NCI-H524 treated with DMSO at 0.1 percent for 48 hours (cell line): ENCODE results near the gene HK2.
A peak's percentile ranks its signal among the peaks of the same experiment; 100 is the strongest.
"Not testable (repeated sequence)": the region's sequence is repeated elsewhere in the genome, so short reads cannot be mapped to it uniquely, and the experiment has no call there.

Experiments used
- DNase-seq: peaks from one replicate; lab custom pipeline; 2025; lab: John Stamatoyannopoulos, UW

Gene HK2

DNA sequence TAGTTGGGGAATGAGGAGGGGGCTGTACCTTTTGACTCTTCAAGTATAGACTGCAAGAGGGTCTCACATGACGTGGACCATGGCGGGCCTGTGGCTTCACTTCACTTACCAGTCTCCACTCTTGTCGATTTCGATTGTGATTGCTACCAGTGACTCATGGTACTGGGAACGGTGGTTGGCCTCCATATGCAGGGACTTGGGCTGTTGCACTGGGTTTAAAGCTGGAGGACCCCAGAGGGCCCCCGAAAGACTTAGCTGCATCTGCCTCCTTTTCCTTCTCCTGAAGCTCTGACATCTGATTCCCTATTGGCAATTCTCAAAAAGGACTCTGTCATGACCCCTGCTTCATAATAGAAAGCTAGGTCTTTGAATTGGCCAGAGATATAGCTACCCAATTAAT is 43.4 kb downstream of the HK2 start:
- DNase-seq = no peak

DNA sequence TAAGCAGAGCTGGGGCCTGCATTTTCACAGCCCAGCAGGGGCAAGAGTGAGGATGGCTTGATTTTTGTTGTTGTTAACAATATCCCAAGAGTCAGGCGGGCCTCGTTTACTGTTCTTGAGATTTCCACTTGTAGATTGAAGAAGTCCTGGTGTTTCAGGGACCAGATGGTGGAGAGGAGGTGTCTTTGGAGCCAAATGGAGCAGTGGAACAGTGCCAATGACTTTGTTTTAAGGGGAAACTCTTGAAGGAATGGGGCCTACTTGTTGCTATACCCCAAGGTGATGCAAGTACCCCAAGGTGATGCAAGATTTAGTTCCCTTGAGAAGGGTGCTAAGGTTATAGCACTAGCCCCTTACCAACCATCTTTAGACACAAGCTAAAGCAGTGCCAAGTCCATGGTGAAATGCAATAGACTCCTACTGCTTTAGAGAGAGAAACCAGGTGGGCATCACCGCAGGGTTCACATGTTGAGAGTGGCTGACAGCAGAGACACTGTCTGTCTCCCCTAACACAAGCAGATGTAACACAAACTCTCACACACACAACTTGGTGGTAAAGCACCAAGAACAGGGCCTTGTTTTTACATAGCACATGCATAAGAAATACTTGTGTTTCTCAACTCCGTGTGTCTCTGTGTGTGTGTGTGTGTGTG is 44.0 kb downstream of the HK2 start:
- peak; percentile 12 for DNase-seq

- no peak for DNase-seq
Observed at GRCh38 chr2:74878551-74878950, 44.6 kb downstream of the HK2 start.

GRCh38 chr2:74880054-74880728 is 46.3 kb downstream of the HK2 start:
- no peak for DNase-seq

DNA sequence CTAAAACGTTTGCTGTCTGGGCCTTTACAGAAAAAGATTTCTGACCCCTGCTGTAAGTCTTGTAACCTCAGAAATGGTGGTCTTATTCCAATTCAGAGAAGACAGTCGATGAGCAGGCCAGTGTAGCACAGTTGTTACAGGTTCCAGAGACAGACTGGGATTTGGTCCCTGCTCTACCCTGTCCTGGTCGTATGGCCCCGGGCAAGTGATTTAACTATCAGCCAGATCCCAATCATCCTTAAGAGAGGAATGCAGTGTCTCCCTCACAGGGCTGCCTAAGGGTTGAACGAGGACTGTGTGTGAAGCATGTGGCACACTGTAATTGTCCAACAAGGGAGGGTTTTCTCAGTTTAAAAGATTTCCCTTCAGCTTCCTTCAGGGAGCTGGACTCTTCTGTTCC is 47.2 kb downstream of the HK2 start:
- no peak for DNase-seq

DNA sequence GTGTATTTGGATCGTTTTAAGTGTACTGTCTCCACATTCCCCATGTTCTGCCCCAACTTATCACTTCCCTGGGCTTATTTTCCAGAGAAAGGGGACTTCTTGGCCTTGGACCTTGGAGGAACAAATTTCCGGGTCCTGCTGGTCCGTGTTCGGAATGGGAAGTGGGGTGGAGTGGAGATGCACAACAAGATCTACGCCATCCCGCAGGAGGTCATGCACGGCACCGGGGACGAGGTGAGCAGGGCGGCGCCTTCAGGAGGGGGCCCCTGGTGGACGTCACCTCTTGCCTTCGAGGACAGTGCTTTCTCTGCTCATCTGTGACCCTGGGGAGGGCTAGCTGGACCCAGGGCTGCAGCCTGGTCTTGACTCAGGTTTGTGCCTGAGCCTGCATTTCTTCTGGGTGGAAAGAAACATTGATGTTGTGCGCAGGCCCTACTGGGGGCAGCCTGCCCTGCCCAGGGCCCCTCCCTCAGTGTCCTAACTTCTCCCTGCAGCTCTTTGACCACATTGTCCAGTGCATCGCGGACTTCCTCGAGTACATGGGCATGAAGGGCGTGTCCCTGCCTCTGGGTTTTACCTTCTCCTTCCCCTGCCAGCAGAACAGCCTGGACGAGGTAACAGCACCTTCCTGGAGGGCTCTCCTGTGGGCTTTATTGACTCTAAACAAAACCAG is 47.8 kb downstream of the HK2 start:
- no peak for DNase-seq

- DNase-seq = no peak
Observed at GRCh38 chr2:74882299-74882687, 48.4 kb downstream of the HK2 start.

DNA sequence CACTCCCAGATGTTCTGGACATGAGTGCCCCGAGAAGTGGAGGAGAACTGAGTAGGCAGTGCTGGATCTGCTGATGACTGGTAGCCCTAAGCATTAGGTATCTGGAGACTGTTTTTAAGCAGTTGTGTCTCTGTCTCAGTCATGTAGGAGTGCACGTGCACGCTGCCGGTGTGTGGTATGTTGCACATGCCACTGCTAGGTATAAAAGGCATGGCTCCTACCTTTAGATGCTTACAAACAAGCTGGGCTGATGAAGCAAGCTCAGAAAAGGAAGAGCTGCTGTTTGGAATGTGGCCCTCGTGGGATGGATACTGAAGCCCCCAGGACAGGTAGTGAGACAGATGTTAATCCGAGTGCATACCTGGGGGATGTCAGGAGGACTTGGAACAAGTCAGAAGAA is 49.1 kb downstream of the HK2 start:
- no peak for DNase-seq

DNA sequence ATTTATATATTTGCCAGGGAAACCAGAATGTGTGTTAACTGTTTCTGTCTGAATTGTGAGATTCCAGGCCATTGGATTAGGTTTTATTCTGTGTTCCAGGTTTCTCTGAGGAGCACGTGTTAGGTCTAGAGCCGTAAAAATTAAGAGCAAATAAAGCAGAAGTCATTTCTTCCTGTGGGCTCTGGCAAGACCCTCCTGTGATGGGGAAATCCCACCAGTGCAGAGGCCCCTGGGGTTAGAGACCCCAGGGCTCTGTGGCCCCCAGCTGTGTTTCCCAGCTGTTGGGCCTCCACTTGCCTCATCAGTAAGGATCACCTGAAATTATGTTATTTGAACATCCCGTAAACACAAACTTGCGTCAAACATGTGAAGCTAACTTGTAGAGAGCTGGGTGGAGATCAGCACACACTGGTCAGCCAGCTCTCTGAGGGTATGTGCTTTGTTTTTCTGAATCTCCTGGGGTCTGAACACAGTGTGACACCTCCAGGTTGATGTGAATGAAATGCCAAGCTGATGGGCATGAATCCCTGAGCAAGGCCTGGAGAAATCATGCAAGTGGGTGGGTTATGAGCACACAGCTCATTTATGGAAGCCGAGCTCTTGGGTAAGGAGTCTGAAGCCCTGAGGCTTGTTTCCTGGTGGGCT is 50.3 kb downstream of the HK2 start:
- no peak for DNase-seq

GRCh38 chr2:74884866-74885265 is 50.9 kb downstream of the HK2 start:
- DNase-seq = no peak

DNA sequence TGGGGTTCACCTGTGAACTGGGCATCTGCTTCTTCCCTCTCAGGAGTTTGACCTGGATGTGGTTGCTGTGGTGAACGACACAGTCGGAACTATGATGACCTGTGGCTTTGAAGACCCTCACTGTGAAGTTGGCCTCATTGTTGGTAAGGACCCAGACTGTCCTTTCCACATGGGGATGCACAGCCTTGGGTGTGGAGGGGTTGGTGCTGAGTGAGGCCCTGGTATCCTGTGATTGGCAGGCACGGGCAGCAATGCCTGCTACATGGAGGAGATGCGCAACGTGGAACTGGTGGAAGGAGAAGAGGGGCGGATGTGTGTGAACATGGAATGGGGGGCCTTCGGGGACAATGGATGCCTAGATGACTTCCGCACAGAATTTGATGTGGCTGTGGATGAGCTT is 52.3 kb downstream of the HK2 start:
- DNase-seq = no peak

DNA sequence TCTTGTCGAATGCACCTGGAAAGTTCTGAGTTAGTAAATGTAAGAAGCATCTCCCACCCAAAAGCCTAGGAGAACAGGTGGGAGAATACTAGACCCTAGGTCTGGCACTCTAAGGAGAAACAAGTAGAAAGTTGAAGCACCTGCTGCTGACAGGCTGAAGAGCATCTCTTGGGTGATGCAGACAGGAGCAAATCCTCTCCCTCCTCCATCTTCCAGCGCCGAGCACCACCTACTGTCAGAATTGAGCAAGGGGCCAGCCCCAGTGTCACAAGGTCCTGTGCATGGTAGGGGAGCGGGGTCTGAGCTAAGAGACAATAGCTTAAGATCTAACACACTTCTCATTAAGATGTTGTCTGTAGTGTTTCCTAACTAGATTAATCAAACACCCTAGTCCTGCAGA is 52.9 kb downstream of the HK2 start:
- DNase-seq = no peak

- no peak for DNase-seq
Observed at GRCh38 chr2:74887445-74887951, 53.6 kb downstream of the HK2 start.

DNA sequence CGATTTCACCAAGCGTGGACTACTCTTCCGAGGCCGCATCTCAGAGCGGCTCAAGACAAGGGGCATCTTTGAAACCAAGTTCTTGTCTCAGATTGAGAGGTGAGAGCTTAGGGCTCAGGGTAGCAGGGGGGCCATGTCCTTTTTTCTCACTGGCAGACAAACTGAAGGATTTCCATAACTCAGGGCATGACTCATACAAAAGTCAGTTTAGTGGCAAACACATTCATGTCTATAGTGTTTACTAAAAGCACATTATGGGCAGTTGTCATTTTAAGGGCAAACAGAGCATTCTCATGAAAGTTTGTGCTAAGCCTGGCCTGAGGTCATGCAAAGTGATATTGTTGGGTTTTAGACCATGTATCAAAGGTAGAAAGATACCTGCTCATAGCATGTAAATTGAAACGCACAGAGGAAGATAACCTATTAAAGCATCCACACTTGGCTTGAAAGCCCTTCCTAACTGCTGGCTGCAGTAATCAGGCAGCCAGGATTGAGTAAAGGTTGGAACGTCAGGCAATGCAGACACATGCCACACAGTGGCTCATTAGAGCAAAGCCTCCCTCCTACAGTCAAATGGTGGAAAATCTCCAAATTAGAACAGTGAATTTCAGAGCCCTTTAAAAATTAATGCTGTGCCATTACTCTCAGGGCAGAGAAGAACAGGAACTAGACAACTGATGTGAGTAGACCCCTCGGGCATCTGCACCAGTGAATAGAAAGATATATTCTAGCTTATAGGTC is 54.2 kb downstream of the HK2 start:
- no peak for DNase-seq

GRCh38 chr2:74889159-74889558 is 55.2 kb downstream of the HK2 start:
- DNase-seq = no peak

GRCh38 chr2:74890711-74891110 is 56.8 kb downstream of the HK2 start:
- no peak for DNase-seq

DNA sequence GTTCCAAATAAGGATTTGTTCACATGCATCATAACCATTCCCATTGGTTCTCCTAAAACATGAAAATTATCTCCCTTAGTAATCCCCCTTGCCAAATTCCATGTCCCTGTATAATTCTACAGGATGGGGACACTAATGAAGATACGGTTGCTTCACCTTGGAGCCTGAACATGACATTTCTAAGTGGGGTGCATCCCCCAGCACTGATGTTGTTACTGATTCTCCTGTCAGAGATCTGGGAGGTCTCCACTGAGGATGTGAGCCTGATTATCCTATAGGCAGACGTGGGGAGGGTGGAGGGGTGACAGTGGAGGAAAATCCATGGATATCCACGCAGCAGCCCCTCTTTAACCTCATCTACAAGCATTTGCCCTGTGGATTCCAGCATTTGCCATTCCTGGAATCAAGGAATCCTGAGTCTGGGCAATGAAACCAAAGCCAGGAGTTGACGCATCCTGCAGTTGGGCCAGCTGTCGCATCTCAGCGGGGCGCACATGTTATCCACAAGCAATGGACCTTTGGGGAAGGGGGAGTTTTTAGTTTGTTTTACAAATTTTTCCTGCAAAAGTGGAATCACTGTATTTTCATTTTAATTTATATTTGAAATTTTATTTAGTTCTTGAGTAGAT is 57.3 kb downstream of the HK2 start:
- no peak for DNase-seq

GRCh38 chr2:74891816-74892215 is 57.9 kb downstream of the HK2 start:
- not testable (repeated sequence) for DNase-seq

- DNase-seq = no peak
Observed at GRCh38 chr2:74892609-74893008, 58.7 kb downstream of the HK2 start.

DNA sequence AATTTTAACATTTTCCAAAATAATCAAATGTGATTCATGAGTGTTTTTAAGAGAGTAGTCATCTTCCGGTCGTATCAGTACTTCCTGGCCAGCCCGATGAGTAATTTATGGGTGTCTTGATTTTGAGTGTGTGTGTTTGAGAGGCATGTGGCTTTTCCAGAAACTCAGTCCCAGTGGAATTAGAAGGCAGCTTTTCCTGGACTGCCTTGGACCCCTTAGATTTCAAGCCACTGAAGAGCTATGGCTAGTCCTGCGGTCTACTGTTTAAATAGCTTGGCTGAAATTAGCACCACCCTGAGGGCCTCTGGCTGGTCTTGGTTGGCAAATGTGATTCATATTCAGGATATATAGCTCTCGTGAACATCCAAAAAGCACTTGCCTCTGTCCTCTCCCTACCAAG is 59.4 kb downstream of the HK2 start:
- DNase-seq = no peak

DNA sequence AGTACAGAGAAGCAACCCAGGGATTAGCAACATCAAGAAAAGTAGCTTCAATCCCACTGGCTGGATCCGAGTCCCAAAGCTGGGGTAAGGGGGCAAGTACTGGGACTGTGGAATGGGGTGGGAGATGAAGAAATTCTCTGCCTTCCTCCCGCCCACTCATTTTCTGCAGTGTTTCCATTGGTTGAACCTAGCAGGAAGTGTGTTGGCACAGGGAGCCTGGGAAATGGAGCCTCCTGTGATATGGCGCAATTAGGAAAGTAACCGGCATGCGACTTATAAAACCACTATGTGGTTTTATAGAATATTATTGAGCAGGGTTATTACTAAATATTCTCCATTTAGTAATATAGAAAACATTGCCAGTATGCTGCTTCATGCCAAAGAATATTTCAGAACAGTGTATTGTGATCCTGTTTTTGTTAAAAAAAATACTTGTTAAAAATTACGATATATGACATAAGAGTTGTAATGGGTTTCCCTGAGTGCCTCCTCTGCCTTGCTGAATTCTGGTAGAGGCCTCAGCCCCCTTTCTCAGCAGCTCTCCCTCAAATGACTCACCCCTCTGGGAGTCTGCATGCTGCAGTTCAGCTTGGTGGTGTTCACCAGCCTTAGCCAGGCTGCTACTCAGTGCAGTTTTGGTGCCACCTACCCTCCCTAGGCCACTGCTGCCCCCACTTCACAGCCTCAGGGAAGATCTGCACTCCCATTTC is 60.5 kb downstream of the HK2 start:
- no peak for DNase-seq
